ENCODE measurements around the gene YIF1B.
"Not testable (repeated sequence)": the region's sequence is repeated elsewhere in the genome, so short reads cannot be mapped to it uniquely, and the experiment has no call there.

YIF1B gene

GRCh38 chr19:38355728-38356725, 40.3 kb upstream of the YIF1B start:
- Histone ChIP-seq H3K36me3 (ENCODE audit: control insufficient read depth in 2 of 2, insufficient read depth in 2 of 2, low read length in 2 of 2) (no peaks in the 10 kb centered on the region), H3K9ac (ENCODE audit: low read depth in 1 of 2, low read length in 2 of 2) (no peak overlapping the region), H3K27me3 (ENCODE audit: control insufficient read depth in 2 of 2, insufficient read depth in 2 of 2, low read length in 2 of 2) (peaks cover 25 to 26% of the 10 kb centered on the region in 2 donors), H3K27ac (ENCODE audit: low read depth in 2 of 2, low read length in 2 of 2) (no peak overlapping the region), H3K4me3 (ENCODE audit: low read length in 2 of 2) (no peak overlapping the region), H3K4me1 (ENCODE audit: control insufficient read depth in 2 of 2, insufficient read depth in 2 of 2, low read length in 2 of 2) (no peaks in the 10 kb centered on the region), H3K9me3 (ENCODE audit: control insufficient read depth in 2 of 2, low read length in 2 of 2) (no peaks in the 10 kb centered on the region)

GRCh38 chr19:38352611-38353010, 36.9 kb upstream of the YIF1B start:
- Histone ChIP-seq H3K9me3 (ENCODE audit: control insufficient read depth in 2 of 2, low read length in 2 of 2) (no peaks in the 10 kb centered on the region), H3K36me3 (ENCODE audit: control insufficient read depth in 2 of 2, insufficient read depth in 2 of 2, low read length in 2 of 2) (no peaks in the 10 kb centered on the region), H3K27me3 (ENCODE audit: control insufficient read depth in 2 of 2, insufficient read depth in 2 of 2, low read length in 2 of 2) (peaks cover 4 to 9% of the 10 kb centered on the region in 2 donors), H3K27ac (ENCODE audit: low read depth in 2 of 2, low read length in 2 of 2) (no peak overlapping the region), H3K4me1 (ENCODE audit: control insufficient read depth in 2 of 2, insufficient read depth in 2 of 2, low read length in 2 of 2) (no peaks in the 10 kb centered on the region), H3K9ac (ENCODE audit: low read depth in 1 of 2, low read length in 2 of 2) (no peak overlapping the region), H3K4me3 (ENCODE audit: low read length in 2 of 2) (no peak overlapping the region)

- Histone ChIP-seq H3K27me3 (ENCODE audit: control insufficient read depth in 2 of 2, insufficient read depth in 2 of 2, low read length in 2 of 2) (peaks cover 4 to 9% of the 10 kb centered on the region in 2 donors), H3K27ac (ENCODE audit: low read depth in 2 of 2, low read length in 2 of 2) (no peak overlapping the region), H3K9ac (ENCODE audit: low read depth in 1 of 2, low read length in 2 of 2) (no peak overlapping the region), H3K4me3 (ENCODE audit: low read length in 2 of 2) (no peak overlapping the region), H3K36me3 (ENCODE audit: control insufficient read depth in 2 of 2, insufficient read depth in 2 of 2, low read length in 2 of 2) (no peaks in the 10 kb centered on the region), H3K4me1 (ENCODE audit: control insufficient read depth in 2 of 2, insufficient read depth in 2 of 2, low read length in 2 of 2) (no peaks in the 10 kb centered on the region), H3K9me3 (ENCODE audit: control insufficient read depth in 2 of 2, low read length in 2 of 2) (no peaks in the 10 kb centered on the region)
Observed at GRCh38 chr19:38351865-38352395, 36.2 kb upstream of the YIF1B start.

GRCh38 chr19:38350883-38351282, 35.1 kb upstream of the YIF1B start:
- no peaks in the 10 kb centered on the region for H3K36me3 ChIP-seq (ENCODE audit: control insufficient read depth in 2 of 2, insufficient read depth in 2 of 2, low read length in 2 of 2)
- no peak overlapping the region for H3K9ac ChIP-seq (ENCODE audit: low read depth in 1 of 2, low read length in 2 of 2)
- H3K27ac ChIP-seq (ENCODE audit: low read depth in 2 of 2, low read length in 2 of 2), result no peak overlapping the region
- H3K4me3 ChIP-seq (ENCODE audit: low read length in 2 of 2), result no peak overlapping the region
- H3K9me3 ChIP-seq (ENCODE audit: control insufficient read depth in 2 of 2, low read length in 2 of 2), result no peaks in the 10 kb centered on the region
- peaks cover 4 to 9% of the 10 kb centered on the region in 2 donors for H3K27me3 ChIP-seq (ENCODE audit: control insufficient read depth in 2 of 2, insufficient read depth in 2 of 2, low read length in 2 of 2)
- H3K4me1 ChIP-seq (ENCODE audit: control insufficient read depth in 2 of 2, insufficient read depth in 2 of 2, low read length in 2 of 2), result no peaks in the 10 kb centered on the region

DNA sequence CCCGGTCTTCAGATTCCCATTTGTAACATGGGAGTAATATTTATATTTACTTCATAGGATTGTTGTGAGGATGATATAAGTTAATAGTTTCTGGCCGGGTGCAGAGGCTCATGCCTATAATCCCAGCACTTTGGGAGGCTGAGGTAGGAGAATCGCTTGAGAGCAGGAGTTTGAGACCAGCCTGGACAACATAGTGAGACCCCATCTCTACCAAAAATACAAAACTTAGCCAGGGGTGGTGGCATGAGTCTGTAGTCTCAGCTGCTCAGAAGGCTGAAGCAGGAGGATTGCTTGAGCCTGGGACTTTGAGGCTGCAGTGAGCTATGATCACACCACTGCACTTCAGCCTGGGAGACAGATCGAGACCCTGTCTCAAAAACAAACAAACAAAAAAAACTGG, 31.1 kb upstream of the YIF1B start:
- no peak overlapping the region for H3K4me3 ChIP-seq (ENCODE audit: low read length in 2 of 2)
- H3K36me3 ChIP-seq (ENCODE audit: control insufficient read depth in 2 of 2, insufficient read depth in 2 of 2, low read length in 2 of 2), result peaks cover 0 to 10% of the 10 kb centered on the region in 2 donors
- no peaks in the 10 kb centered on the region for H3K27me3 ChIP-seq (ENCODE audit: control insufficient read depth in 2 of 2, insufficient read depth in 2 of 2, low read length in 2 of 2)
- H3K9me3 ChIP-seq (ENCODE audit: control insufficient read depth in 2 of 2, low read length in 2 of 2), result no peaks in the 10 kb centered on the region
- H3K9ac ChIP-seq (ENCODE audit: low read depth in 1 of 2, low read length in 2 of 2), result no peak overlapping the region
- H3K4me1 ChIP-seq (ENCODE audit: control insufficient read depth in 2 of 2, insufficient read depth in 2 of 2, low read length in 2 of 2), result no peaks in the 10 kb centered on the region
- H3K27ac ChIP-seq (ENCODE audit: low read depth in 2 of 2, low read length in 2 of 2), result no peak overlapping the region

DNA sequence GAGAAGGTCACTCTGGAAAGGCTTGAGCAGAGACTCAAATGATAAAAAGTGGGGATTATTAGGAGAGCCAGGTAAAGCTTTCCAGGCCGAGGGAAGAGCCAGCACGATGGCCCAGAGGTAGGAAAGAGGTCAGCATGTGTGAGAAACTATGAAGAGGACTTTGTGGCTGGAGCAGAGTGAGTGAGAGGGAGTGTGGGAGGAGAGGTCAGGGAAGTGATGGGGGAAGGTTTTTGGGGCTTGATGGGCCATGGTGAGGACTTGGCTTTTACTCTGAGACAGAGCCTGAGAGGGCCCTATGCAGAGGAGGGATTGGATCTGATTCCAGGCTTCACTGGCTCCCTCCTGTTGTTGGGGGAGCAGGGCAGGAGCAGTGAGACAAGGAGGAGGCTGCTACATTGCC, 25.2 kb upstream of the YIF1B start:
- Histone ChIP-seq H3K9ac (ENCODE audit: low read depth in 1 of 2, low read length in 2 of 2) (no peak overlapping the region), H3K4me3 (ENCODE audit: low read length in 2 of 2) (no peak overlapping the region), H3K27me3 (ENCODE audit: control insufficient read depth in 2 of 2, insufficient read depth in 2 of 2, low read length in 2 of 2) (no peaks in the 10 kb centered on the region), H3K4me1 (ENCODE audit: control insufficient read depth in 2 of 2, insufficient read depth in 2 of 2, low read length in 2 of 2) (peaks cover 6% of the 10 kb centered on the region in 2 donors), H3K9me3 (ENCODE audit: control insufficient read depth in 2 of 2, low read length in 2 of 2) (no peaks in the 10 kb centered on the region), H3K36me3 (ENCODE audit: control insufficient read depth in 2 of 2, insufficient read depth in 2 of 2, low read length in 2 of 2) (peaks cover 0 to 14% of the 10 kb centered on the region in 2 donors), H3K27ac (ENCODE audit: low read depth in 2 of 2, low read length in 2 of 2) (no peak overlapping the region)

- not testable (repeated sequence) for H3K36me3 ChIP-seq (ENCODE audit: control insufficient read depth in 2 of 2, insufficient read depth in 2 of 2, low read length in 2 of 2); H3K9ac ChIP-seq (ENCODE audit: low read depth in 1 of 2, low read length in 2 of 2); H3K4me1 ChIP-seq (ENCODE audit: control insufficient read depth in 2 of 2, insufficient read depth in 2 of 2, low read length in 2 of 2); H3K9me3 ChIP-seq (ENCODE audit: control insufficient read depth in 2 of 2, low read length in 2 of 2); H3K27ac ChIP-seq (ENCODE audit: low read depth in 2 of 2, low read length in 2 of 2); H3K4me3 ChIP-seq (ENCODE audit: low read length in 2 of 2); H3K27me3 ChIP-seq (ENCODE audit: control insufficient read depth in 2 of 2, insufficient read depth in 2 of 2, low read length in 2 of 2)
Observed at GRCh38 chr19:38339011-38339410, 23.3 kb upstream of the YIF1B start.

- Histone ChIP-seq H3K27ac (ENCODE audit: low read depth in 2 of 2, low read length in 2 of 2) (peak overlapping the region; percentile 59 to 99), H3K36me3 (ENCODE audit: control insufficient read depth in 2 of 2, insufficient read depth in 2 of 2, low read length in 2 of 2) (peaks cover 0 to 4% of the 10 kb centered on the region in 2 donors), H3K9ac (ENCODE audit: low read depth in 1 of 2, low read length in 2 of 2) (peak overlapping the region; percentile 24 to 64), H3K4me3 (ENCODE audit: low read length in 2 of 2) (peak overlapping the region; percentile 87 to 93), H3K9me3 (ENCODE audit: control insufficient read depth in 2 of 2, low read length in 2 of 2) (no peaks in the 10 kb centered on the region), H3K4me1 (ENCODE audit: control insufficient read depth in 2 of 2, insufficient read depth in 2 of 2, low read length in 2 of 2) (peaks cover 6 to 8% of the 10 kb centered on the region in 2 donors), H3K27me3 (ENCODE audit: control insufficient read depth in 2 of 2, insufficient read depth in 2 of 2, low read length in 2 of 2) (no peaks in the 10 kb centered on the region)
Observed at GRCh38 chr19:38337360-38337653, 21.6 kb upstream of the YIF1B start.

GRCh38 chr19:38336638-38337359, 21.1 kb upstream of the YIF1B start:
- H3K9me3 ChIP-seq (ENCODE audit: control insufficient read depth in 2 of 2, low read length in 2 of 2), result no peaks in the 10 kb centered on the region
- no peaks in the 10 kb centered on the region for H3K27me3 ChIP-seq (ENCODE audit: control insufficient read depth in 2 of 2, insufficient read depth in 2 of 2, low read length in 2 of 2)
- H3K4me3 ChIP-seq (ENCODE audit: low read length in 2 of 2), result peak overlapping the region; percentile 87 to 93
- H3K36me3 ChIP-seq (ENCODE audit: control insufficient read depth in 2 of 2, insufficient read depth in 2 of 2, low read length in 2 of 2), result peaks cover 0 to 4% of the 10 kb centered on the region in 2 donors
- peak overlapping the region; percentile 77 to 94 for H3K9ac ChIP-seq (ENCODE audit: low read depth in 1 of 2, low read length in 2 of 2)
- peaks cover 6 to 8% of the 10 kb centered on the region in 2 donors for H3K4me1 ChIP-seq (ENCODE audit: control insufficient read depth in 2 of 2, insufficient read depth in 2 of 2, low read length in 2 of 2)
- peak overlapping the region; percentile 98 to 99 for H3K27ac ChIP-seq (ENCODE audit: low read depth in 2 of 2, low read length in 2 of 2)

Measured in mucosa of rectum (tissue), 2 donors.